Activated CD4-positive, CD25-positive, alpha-beta regulatory T cell (primary cell): ENCODE measurements around the gene PTPN14.
A peak's percentile ranks its signal among the peaks of the same experiment; 100 is the strongest.

Source experiments
- DNase-seq, 4 experiments: peaks; one replicate each; lab custom pipeline; 2025; lab: John Stamatoyannopoulos, UW

The PTPN14 gene

DNA sequence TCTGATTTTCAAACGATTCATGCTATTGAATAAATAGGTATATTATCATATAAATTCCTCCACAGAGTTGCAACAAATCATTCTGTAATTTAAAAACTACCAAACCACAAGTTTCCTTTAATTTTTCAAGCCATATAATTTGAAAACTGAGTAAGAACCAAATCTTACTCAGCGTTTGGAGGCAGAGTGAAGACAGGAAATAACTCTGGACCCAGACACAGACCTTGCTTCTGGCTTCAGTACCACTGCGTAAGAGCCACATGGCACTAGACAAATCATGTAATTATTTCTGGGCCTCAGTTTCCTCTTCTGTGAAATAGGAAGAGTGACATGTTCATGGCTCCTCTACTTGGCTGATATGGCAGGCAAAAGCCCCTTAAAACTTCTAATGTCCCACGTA, 188.0 kb downstream of the PTPN14 start:
- no peak for DNase-seq

DNA sequence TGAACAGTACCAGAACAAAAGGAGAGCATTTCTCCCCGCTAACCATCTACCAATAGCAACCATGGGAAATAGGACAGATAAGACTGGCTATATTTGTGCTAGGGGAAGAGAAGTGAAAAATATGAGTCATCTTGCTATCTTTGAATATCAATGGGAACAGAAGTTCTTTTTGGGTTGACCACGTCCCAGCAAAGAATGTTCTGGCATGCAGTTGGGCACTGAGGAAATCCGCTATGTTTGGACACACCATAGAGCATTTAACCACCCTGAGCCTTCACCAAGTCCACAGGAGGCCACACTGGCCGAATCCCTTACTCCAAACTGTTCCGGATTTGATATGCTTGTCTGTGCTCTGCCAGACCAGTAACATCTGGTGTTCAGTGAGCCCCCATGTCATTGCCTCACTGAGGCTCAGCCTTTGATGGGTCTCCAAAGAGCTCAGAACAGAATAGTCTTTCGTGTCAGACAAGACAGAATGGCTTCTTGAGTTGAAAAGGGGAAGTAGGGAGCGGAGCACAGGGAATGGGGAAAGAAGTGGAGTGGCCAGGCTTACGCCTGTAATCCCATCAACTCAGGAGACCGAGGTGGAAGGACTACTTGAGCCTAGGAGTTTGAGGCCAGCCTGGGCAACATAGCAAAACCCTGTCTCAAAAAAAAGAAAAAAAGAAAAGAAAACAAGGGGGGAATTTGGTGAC, 189.1 kb downstream of the PTPN14 start:
- no peak for DNase-seq

DNA sequence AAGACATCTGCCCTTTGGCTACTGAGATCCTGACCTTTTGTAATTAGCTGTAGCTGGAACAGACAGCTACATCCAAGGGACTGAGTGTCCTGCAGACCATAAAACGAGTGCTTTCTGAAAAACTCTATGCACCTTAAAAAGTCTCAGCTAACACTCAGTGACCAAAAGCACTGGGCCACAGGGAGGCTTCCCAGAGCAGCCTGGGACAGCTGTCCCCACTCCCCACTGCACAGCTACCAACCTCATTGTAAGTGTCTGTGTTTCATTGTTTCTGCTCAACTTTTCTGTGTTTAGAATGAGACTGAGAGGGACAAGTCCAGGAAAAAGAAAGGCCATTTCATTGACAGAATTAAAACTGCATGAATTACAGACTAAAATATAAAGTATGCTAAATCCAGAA, 189.8 kb downstream of the PTPN14 start:
- DNase-seq = no peak

DNA sequence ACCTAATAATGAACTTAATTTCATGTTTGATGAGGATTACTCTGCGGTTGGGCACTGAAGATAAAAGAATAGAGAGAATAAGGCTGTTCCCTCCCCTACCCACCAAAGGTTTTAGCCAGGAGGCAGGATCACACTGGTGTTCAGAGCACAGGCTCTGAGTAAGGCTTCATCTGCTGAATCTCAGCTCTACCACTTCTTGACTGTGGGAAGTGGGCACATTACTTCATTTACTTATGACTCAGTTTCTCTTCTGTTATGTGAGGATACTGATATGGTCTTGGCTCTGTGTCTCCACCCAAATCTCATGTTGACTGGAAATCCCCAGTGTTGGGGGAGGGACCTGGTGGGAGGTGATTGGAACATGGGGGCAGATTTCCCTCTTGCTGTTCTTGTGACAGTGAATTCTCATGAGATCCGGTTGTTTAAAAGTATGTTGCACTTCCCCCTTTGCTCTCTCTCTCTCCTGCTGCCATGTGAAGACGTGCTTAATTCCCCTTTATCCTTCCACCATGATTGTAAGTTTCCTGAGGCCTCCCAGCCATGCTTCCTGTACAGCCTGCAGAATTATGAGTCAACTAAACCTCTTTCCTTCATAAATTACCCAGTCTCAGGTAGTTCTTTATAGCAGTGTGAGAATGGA, 190.8 kb downstream of the PTPN14 start:
- DNase-seq = no peak

DNA sequence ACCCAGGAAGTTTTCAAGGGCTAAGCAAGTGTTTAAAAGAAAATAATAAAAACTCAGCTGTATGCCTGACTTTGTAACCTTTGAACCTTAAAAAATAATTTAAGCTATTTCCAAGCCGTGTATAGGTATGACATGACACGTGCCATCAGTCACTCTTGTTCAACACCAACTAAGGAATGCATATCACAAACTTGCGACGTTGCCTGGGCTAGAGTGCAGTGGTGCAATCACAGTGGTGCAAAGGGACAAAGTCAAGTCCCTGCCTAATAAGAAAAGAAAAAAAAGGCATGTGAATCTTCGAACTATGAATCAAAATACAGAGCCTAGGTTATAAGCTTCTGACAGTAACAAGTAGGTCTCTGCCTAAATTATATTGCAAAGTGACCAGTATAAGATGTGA, 191.3 kb downstream of the PTPN14 start:
- DNase-seq = no peak

DNA sequence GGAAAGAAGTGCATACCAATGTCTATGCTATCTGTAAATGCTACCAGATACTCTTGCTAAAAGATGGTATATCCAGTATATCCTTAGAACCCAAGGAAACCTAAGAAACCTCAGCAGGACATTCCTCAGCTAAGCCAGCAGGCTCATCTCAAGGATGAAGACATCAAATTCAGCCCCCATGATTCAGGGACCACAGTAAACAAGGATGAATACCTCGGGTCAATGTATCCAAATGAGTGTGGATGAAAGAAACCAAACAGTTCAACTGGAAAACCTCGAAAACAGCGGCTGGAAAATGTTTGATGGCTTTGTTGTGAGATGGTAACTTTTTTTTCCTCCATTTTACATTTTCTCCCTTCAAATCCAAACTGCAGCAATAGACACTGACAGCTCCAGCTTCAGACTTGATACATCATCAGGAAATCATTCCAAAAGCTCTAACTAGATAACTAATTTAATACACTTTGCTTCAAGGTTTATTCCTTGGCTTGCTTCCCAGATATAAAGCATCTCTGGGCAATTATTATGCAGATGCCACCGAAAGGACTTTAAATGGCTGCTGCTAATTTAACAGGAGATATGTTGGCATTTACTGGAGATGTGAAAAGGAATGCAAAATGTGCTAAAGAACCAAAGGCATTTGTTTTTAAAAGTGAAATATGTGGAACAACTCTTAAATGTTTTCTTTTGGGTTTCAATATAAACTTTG, 196.8 kb downstream of the PTPN14 start:
- DNase-seq = no peak

DNA sequence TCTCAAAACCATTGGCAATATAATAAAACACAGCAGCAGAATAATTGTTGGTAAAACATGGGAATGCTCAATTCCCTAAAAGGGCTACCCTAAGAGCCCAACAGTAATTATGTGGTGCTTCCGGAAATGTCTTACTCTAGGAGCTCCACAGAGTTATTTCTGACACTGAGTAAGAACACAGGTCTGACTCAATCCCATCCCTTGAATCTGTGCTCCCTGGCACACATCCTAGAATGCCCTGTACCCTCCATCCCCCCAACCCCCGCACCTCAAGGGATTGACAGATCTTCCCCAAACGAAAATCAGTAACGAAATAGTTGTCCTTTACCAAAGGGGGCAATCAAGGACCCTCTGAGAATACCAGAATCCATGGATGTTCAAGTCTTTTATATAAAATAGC, 198.6 kb downstream of the PTPN14 start:
- DNase-seq = no peak

DNA sequence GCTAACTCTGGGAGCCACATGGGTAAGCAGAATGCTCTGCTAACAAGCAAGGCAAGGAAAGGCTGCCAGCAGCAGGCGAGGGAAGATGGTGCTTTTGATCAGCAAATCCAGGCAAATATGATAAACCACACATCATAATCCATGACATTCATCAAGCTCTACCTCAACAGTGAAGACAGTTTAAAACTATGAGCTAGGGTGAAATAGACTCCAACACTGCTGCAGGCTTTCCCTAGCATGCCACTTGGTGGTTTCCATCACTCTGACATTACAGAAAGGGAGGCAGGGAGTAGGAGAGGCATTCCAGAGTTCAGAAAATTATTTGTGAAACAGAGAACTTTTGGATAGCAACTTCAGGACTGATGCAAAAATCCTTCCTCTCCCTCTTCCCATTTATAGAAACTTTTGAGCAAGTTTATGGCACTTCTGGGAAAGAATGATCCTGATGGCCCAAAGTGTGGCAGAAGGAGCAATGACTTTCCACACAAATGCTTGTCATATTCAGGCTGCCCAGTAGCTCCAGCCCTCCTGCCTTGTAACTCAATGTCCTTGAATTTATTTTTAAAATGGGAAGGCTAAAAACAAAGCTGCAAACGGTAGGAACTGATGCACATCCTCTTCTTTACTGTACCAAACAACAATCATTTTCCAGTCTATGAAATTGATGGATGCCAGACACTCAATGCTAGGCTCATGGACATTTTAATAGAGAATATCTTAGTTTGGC, 199.7 kb downstream of the PTPN14 start:
- DNase-seq = no peak

DNA sequence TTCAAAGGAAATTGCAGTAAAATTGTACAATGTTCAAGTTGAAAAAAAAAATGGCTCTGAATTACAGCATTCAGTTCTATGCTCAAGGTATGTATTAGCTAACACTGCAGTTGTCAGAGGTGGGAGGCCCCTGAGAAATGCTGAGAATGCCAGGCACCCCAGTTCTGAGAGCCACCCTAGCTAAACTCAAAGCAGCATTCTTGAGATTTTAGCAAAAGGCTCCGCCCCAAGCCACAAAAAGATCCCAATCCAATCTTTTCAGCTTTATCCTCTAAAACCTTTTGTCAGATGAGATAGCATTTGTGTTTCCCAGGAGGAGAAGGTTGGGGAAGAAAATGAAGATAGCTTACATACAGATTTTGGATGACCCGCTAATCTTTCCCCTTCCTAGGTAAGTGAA, 201.6 kb downstream of the PTPN14 start:
- no peak for DNase-seq

DNA sequence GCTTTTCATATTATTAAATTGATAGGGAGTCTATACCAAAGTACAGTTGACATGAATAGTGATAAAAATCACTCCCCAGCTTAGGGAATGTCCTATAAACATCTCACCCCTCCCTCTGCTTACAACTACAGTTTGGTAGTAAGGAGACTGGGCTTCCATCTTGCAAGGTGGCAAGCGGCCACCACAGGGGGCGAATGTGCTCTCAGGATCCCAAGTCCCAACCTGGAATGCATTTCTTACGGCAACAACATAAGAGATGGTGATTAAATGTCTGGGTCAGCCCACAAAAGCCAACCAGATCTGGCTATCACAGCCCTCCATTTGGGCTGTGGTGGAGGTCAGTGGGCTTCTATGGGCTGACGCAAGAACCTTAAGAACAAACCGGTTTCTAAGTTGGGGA, 202.4 kb downstream of the PTPN14 start:
- no peak for DNase-seq

DNA sequence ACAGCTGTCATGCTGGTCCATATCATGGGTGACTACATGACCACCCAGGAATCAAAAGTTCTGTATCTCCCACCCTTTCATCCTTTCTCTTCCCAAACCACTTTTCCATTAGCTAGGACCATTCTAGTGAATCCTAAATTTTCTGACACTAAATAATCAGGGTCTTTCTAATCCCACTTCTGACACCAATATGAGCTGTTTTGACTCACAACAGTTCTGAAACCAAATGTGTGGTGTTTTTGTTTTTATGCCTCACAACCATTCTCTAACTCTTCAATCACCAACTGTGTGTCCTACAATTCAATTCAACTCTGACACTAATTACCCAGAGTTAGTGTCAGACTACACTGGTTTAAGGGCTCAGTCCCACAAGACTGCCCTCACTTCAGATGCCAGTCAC, 206.5 kb downstream of the PTPN14 start:
- DNase-seq = no peak

DNA sequence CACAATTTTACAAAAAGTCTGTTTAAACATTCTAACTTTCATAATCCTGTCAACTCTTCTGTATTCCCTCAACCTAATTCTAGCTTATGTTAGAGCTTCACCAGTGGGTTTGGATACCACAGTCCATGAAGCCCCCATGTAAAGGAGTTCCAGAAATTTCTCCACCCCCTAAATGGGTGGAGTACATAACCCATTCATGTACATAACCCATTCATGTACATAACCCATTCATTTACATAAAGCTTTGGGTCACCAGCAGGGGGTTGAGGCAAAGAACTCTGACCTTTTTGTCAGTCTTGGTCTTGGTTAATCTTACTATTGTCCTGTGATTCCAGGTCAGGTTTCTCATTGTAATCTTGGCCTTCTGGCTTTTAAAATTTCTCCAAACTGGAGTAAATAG, 208.9 kb downstream of the PTPN14 start:
- DNase-seq = no peak

DNA sequence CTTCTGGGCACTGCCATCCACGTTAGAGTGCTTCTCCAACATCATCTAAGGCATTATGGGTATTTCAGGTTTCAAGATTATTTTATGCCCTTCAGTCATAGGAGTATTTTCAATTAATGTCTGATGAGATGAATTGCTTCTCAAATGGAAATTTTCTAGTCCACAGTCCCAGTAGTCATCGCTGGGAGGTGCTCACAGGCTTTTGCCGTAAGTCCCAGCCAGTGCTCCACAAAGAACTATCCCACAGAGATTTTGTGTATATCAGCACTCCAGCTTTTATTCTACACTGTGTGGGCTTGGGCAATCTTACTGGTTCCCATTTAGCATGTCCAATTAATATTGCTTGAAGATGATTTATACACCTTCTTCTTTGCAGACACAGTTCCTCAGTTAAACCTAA, 209.5 kb downstream of the PTPN14 start:
- no peak for DNase-seq

DNA sequence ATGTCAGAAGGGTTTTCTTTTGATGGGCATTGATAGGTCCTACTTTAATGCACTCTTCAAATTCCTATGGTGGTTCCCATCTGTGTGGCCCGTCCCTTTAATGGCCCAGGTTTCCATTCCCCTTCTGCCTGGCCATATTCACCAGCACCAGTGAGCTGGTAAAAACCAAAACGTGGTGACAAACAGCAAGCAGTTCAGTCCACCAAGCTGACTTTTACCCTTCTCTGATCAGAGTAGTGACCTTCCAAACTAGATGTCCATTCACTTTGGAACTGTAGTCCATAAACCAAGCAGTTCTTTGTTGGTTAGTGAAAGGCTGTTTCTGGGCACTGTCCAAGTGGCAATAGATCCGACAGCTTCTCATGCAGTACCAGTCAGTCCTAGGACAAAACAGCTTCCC, 209.9 kb downstream of the PTPN14 start:
- no peak for DNase-seq

DNA sequence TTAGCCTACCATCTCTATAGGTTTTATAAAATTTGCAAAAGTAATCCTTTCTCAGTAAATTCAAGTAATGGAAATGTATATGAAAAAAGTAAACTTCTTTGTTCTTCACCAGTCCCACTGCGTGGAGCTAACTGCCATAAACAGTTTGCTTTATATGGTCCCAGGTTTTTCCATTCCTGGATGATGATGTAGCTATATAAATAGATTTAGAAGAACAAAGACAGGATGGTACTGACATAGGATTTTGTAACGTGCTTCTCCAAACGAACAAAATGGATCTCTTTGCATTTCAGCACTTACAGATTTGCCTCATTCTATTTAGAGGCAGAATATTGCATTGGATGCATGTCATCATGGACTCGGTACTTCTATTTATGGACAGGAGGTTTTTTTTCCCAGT, 213.2 kb downstream of the PTPN14 start:
- DNase-seq = no peak

DNA sequence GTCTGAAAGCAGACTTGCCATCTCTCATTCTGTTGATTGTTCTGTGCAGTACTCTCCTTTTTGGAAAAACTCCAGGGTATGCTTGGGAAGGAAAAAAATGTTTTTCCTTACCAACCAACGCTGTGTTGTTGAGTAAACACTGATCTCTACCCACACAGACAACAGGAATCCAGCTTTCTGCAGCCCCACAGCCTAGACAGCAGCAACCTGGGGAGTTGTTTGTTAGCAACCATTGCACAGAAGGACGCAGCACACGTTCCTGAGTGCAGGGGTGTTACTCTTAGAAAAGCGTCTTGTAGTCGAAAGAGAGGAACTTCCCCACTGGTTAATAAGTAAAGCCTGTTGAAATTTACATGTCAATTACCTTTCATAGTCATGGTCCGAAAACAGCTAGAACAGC, 213.9 kb downstream of the PTPN14 start:
- DNase-seq = no peak

DNA sequence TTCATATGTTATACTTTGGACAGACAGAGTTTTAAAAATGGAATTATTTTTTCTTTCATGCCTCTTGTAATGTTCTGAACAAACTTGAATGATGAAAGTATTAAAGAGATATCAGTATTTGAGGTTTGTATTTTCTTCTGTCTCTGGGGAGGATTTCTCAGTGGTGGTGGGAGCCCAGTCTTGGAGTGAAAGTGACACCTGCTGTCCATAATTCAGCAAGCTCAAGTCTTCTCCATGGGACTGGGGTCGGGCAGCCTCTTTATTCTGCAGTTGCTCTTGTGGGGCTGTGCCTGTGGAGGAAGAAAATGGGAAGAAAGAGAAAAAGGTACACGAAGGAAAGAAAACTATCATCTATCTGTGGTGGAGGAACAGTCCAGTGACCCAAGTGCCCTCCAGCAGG, 214.4 kb downstream of the PTPN14 start:
- no peak for DNase-seq

DNA sequence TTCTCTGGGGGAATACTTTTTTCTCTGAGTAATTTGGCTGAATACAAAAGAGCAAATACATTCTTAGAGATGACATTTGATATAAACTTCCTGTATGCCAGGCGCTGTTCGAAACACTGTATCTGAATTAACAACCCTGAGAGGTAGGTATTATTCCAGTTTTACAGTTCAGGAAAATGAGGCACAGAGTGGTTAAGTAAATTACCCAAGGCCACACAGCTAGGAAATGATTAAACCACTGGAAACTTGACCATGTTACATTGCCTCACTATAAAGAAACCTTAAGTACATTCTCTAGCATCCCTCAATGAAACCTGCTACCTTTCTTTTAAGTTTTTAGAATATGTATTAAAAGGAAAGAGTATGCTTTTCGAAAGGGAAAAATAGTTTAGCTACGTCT, 215.8 kb downstream of the PTPN14 start:
- DNase-seq = no peak

DNA sequence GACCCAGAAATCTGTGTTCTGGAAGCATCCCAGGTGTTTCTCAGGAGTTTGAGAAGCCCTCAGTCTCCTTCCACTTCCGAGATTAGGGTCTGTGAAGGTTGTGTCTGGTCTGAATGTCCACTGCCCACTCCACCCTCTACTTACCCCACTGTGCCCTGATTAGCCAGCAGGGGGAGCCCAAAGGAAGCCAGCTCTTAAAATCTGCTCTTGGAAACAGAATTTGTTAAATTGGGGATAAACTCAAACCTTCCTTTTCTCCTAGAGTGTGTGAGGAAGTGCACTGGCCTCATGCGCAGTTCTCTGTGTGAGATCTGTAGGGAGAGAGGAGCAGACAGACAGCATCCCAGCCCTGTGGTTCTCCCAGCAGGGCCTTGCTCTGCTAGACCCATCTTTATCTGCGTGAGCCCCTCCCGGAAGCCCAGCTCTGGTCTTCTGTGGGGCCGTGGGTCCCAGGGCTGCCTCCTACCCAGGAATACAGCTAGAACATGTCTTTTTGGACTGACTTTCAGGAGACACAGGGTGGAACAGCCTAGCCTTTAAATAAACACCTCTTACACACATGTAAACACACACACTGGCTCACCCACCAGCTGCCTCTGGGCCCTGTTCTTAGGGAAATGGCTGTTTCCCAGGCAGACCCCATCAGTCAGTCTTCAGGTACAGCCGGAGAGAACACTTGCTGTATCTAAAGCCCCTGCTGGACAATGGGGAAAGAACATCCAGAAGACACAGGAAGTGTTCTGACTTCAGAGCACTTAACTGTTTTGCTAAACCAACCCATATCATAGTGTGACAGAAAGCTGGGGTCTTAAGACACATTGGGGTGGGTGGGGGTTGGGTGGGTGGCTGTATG, 218.2 kb downstream of the PTPN14 start:
- DNase-seq = no peak

DNA sequence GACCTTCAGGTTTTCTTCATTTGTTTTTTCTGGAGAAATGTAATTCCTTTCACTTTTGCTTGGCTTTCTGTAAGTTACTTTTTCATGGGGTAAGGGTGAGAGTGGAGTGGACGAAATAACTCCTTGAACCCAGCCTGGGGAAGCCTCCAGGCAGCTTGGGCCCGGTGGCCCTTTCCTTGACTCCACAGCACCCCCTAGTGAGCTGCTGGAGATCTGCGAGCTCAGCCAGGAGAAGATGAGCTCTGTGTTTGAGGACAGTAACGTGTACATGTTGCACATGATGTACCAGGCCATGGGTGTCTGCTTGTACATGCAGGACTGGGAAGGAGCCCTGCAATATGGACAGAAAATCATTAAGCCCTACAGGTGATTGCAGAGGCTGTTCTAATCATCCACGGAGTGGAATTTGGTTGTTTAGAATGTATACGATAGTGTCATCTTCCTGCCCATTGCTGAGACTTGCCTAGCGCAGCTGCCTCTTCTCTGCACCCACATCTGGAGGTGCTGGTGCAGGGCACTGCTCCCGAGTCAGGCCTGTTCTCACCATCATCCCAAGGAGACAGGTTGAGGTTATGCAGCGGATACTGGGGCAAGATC, 219.5 kb downstream of the PTPN14 start:
- peak in 3 of 4 experiments; percentile 5 to 15 (median 13) for DNase-seq

DNA sequence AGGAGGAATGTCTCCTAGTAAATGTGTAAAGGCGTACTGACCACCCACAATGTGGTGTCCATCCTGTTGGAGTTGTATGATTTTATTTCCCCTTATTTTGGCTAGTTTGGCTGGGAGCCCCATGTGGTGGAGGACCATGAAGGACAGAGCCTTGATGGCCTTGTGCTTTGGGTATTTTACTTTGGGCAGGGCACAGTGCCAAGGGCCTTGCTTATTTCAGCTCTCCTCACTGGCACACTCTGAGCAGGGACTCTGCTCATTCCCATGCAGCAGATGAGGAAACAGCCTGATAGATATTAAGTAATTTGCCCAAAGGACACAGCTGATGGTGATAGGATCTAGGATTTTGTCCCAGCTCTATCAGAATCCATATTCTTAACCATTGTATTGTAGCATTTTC, 220.2 kb downstream of the PTPN14 start:
- DNase-seq = no peak
